ENCODE measurements around the gene ABI1.

GRCh38 chr10:26860102-26860442, 686 bp downstream of the ABI1 start:
- no peak for TF ChIP-seq CTCF (IDR thresholded peaks at IDR 0.05)
- no peak for TF ChIP-seq POLR2A (IDR thresholded peaks at IDR 0.05)

Measured in testis (tissue), 2 donors.